CD4-positive, alpha-beta T cell treated with Interferon gamma for 1 hour (primary cell): ENCODE results near the gene LAPTM5.

ENCODE experiments used
- DNase-seq: peaks from one replicate; pipeline ENCODE4 v3.0.0-alpha.2; 2020

Gene LAPTM5

GRCh38 chr1:30712583-30712982 is 45.0 kb downstream of the LAPTM5 start:
- no peak for DNase-seq

- no peak for DNase-seq
Observed at GRCh38 chr1:30710407-30710806, 47.2 kb downstream of the LAPTM5 start.

GRCh38 chr1:30708361-30708728 is 49.2 kb downstream of the LAPTM5 start:
- DNase-seq = no peak

GRCh38 chr1:30707412-30708360 is 49.9 kb downstream of the LAPTM5 start:
- peak; percentile 49 for DNase-seq

GRCh38 chr1:30706528-30706927 is 51.0 kb downstream of the LAPTM5 start:
- DNase-seq = no peak

GRCh38 chr1:30705698-30706097 is 51.9 kb downstream of the LAPTM5 start:
- DNase-seq = no peak

GRCh38 chr1:30704765-30705509 is 52.6 kb downstream of the LAPTM5 start:
- DNase-seq = no peak

GRCh38 chr1:30704271-30704670 is 53.3 kb downstream of the LAPTM5 start:
- DNase-seq = no peak

- DNase-seq = no peak
Observed at GRCh38 chr1:30702823-30703222, 54.8 kb downstream of the LAPTM5 start.

GRCh38 chr1:30701258-30701633 is 56.3 kb downstream of the LAPTM5 start:
- DNase-seq = no peak

- no peak for DNase-seq
Observed at GRCh38 chr1:30700528-30701257, 56.9 kb downstream of the LAPTM5 start.

GRCh38 chr1:30699762-30700161 is 57.8 kb downstream of the LAPTM5 start:
- DNase-seq = no peak

GRCh38 chr1:30698401-30698981 is 59.1 kb downstream of the LAPTM5 start:
- no peak for DNase-seq

- DNase-seq = no peak
Observed at GRCh38 chr1:30697571-30698376, 59.8 kb downstream of the LAPTM5 start.

GRCh38 chr1:30696831-30697230 is 60.7 kb downstream of the LAPTM5 start:
- no peak for DNase-seq

GRCh38 chr1:30695439-30695841 is 62.1 kb downstream of the LAPTM5 start:
- DNase-seq = no peak

- DNase-seq = no peak
Observed at GRCh38 chr1:30694280-30695175, 63.0 kb downstream of the LAPTM5 start.

GRCh38 chr1:30693822-30694221 is 63.8 kb downstream of the LAPTM5 start:
- DNase-seq = no peak

- no peak for DNase-seq
Observed at GRCh38 chr1:30693366-30693765, 64.2 kb downstream of the LAPTM5 start.

GRCh38 chr1:30692948-30693301 is 64.6 kb downstream of the LAPTM5 start:
- DNase-seq = no peak
